ENCODE data around the gene DERA. TPM values are rescaled to one million over a fixed set of nuclear protein-coding genes. Genes with fewer than 3 reads are reported as not detected.

DERA gene
- total RNA-seq, 4 donors from 2014 or later, result 33.0 to 49.1 (median 43.4) TPM

GRCh38 chr12:16036073-16036472 lies 124.9 kb downstream of the DERA start:
- no peak for TF ChIP-seq CTCF (IDR thresholded peaks at IDR 0.05; ENCODE audit: low read depth)

- no peak for TF ChIP-seq CTCF (IDR thresholded peaks at IDR 0.05; ENCODE audit: low read depth)
These were observed 126.4 kb downstream of the DERA start for GRCh38 chr12:16037533-16037932.

GRCh38 chr12:16043480-16043879 lies 132.3 kb downstream of the DERA start:
- TF ChIP-seq CTCF (IDR thresholded peaks at IDR 0.05; ENCODE audit: low read depth), result no peak

GRCh38 chr12:16046266-16046665 lies 135.1 kb downstream of the DERA start:
- TF ChIP-seq CTCF (IDR thresholded peaks at IDR 0.05; ENCODE audit: low read depth), result no peak

GRCh38 chr12:16048511-16048910 lies 137.4 kb downstream of the DERA start:
- no peak for TF ChIP-seq CTCF (IDR thresholded peaks at IDR 0.05; ENCODE audit: low read depth)

- TF ChIP-seq CTCF (IDR thresholded peaks at IDR 0.05; ENCODE audit: low read depth), result no peak
These were observed 145.8 kb downstream of the DERA start for GRCh38 chr12:16056910-16057309.

- no peak for TF ChIP-seq CTCF (IDR thresholded peaks at IDR 0.05; ENCODE audit: low read depth)
These were observed 151.5 kb downstream of the DERA start for GRCh38 chr12:16062611-16063010.
